ENCODE measurements around the gene IL6R.
"Not testable (repeated sequence)": the region's sequence is repeated elsewhere in the genome, so short reads cannot be mapped to it uniquely, and the experiment has no call there.

IL6R gene

GRCh38 chr1:154407198-154408091 is 2.3 kb downstream of the IL6R start:
- peak; percentile 48 to 59 for DNase-seq

- DNase-seq = no peak
Measured at GRCh38 chr1:154408174-154408777, 3.1 kb downstream of the IL6R start.

GRCh38 chr1:154410185-154410827 is 5.2 kb downstream of the IL6R start:
- no peak for DNase-seq

GRCh38 chr1:154411525-154411924 is 6.4 kb downstream of the IL6R start:
- DNase-seq = no peak

GRCh38 chr1:154413177-154413783 is 8.1 kb downstream of the IL6R start:
- no peak for DNase-seq

GRCh38 chr1:154414606-154415005 is 9.5 kb downstream of the IL6R start:
- DNase-seq = no peak

- DNase-seq = no peak
Measured at GRCh38 chr1:154416471-154417337, 11.6 kb downstream of the IL6R start.

GRCh38 chr1:154417338-154417608 is 12.1 kb downstream of the IL6R start:
- no peak for DNase-seq

- DNase-seq = no peak
Measured at GRCh38 chr1:154418062-154418921, 13.1 kb downstream of the IL6R start.

GRCh38 chr1:154418923-154419619 is 13.9 kb downstream of the IL6R start:
- no peak for DNase-seq

- DNase-seq = peak; percentile 15 to 43
Measured at GRCh38 chr1:154419620-154420571, 14.8 kb downstream of the IL6R start.

- DNase-seq = no peak
Measured at GRCh38 chr1:154420961-154421924, 16.1 kb downstream of the IL6R start.

GRCh38 chr1:154422049-154422448 is 16.9 kb downstream of the IL6R start:
- DNase-seq = not testable (repeated sequence)

- DNase-seq = no peak
Measured at GRCh38 chr1:154422521-154422920, 17.4 kb downstream of the IL6R start.

GRCh38 chr1:154423304-154423987 is 18.3 kb downstream of the IL6R start:
- DNase-seq = no peak

GRCh38 chr1:154423988-154424326 is 18.8 kb downstream of the IL6R start:
- no peak for DNase-seq

GRCh38 chr1:154425172-154425571 is 20.0 kb downstream of the IL6R start:
- DNase-seq = no peak

Measured in Kasumi-1 (cell line).